Loucy (cell line): ENCODE measurements around the gene TSPAN9.

Source experiments
- EZH2phosphoT487 ChIP-seq: fragments of 200-600 bp; IDR thresholded peaks from 2 replicates; pipeline ENCODE4 v1.6.1; 2018; ENCODE audit warnings: antibody characterized with exemption, mild to moderate bottlenecking, moderate library complexity, borderline replicate concordance
- TF ChIP-seq, protein P1 (sequence below): fragments of 200-600 bp; sonication (generic); conservative IDR thresholded peaks from 2 replicates; pipeline ENCODE4 v1.5.1; 2014; ENCODE audit warnings: mild to moderate bottlenecking, antibody characterized with exemption, low read length

DNA sequence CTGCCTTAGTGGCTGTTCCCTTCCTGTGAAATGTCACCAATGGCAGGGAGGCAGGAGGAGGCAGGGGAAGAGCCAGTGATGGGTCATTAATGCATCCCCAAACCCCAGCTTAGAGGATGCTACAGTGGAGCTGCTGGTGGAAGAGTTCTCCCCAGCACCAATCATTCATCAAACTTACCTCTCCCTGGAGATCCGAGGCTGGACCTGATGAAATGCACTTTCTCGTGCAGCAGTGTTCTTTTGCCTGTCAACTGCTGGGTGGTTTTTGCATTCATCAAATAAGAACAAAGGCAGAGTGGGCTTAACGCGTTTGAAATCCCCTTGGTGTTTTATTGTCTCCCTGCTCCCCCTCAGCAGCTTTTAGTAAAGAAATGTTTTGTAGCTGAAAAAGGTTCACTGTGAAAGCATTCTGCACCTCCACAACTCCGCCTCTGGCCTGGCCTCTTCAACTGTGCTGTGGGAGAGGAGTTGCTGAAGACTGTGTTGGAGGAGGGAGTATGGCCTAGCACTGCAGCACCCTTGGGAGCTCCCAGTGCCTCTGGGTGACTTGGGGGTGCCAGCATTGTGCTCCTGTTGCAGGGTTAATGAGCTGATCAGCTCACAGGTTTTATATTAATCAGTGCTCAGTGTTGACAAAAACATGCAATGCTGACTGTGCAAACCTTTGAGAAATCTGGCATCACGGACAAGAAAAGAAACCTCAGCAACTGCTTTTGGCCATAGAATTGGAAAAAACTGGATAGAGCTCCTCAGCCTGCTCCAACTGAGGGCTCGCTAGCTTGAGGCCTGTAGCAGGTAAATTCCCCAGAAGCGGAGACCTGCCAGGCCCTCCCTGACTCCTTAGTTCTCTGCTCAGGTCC, 14.4 kb downstream of the TSPAN9 start:
- TF ChIP-seq, protein P1, sequence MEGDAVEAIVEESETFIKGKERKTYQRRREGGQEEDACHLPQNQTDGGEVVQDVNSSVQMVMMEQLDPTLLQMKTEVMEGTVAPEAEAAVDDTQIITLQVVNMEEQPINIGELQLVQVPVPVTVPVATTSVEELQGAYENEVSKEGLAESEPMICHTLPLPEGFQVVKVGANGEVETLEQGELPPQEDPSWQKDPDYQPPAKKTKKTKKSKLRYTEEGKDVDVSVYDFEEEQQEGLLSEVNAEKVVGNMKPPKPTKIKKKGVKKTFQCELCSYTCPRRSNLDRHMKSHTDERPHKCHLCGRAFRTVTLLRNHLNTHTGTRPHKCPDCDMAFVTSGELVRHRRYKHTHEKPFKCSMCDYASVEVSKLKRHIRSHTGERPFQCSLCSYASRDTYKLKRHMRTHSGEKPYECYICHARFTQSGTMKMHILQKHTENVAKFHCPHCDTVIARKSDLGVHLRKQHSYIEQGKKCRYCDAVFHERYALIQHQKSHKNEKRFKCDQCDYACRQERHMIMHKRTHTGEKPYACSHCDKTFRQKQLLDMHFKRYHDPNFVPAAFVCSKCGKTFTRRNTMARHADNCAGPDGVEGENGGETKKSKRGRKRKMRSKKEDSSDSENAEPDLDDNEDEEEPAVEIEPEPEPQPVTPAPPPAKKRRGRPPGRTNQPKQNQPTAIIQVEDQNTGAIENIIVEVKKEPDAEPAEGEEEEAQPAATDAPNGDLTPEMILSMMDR = no peak
- no peak for TF ChIP-seq EZH2phosphoT487
